ENCODE measurements around the gene ZNF132.

The ZNF132 gene

GRCh38 chr19:58460039-58460438 is 20.1 kb upstream of the ZNF132 start:
- CTCF ChIA-PET: no interaction called here

GRCh38 chr19:58456111-58456510 is 16.2 kb upstream of the ZNF132 start:
- H3K36me3 ChIP-seq (ENCODE audit: control insufficient read depth in 2 of 2, insufficient read depth in 1 of 2, low read length in 2 of 2): peaks cover 12 to 29% of the 10 kb centered on the region in 2 experiments
- CTCF ChIA-PET: interaction anchor here (1.1 kb wide), 1 partner anchor 63 kb away, joined by 4 read pairs; no protein-coding TSS in a partner anchor
- TF ChIP-seq ZNF707 (tag by site-specific recombination; IDR thresholded peaks at IDR 0.05) (no peak), SCRT1 (tag by site-specific recombination; IDR thresholded peaks at IDR 0.05; ENCODE audit: borderline replicate concordance) (no peak), ZNF391 (tag by site-specific recombination; IDR thresholded peaks at IDR 0.05; ENCODE audit: borderline replicate concordance, low read depth) (no peak), ZNF621 (tag by site-specific recombination; IDR thresholded peaks at IDR 0.05) (no peak)

More at GRCh38 chr19:58460039-58460438, 20.1 kb upstream of the ZNF132 start:
- Histone ChIP-seq H3K27ac (ENCODE audit: extremely low read depth, low read depth, low read length) (no peak overlapping the region), H3K4me1 (ENCODE audit: control insufficient read depth, insufficient read depth, low read length) (no peaks in the 10 kb centered on the region), H3K4me3 (ENCODE audit: low read depth, low read length) (no peak overlapping the region), H3K36me3 (ENCODE audit: control insufficient read depth in 2 of 2, insufficient read depth in 1 of 2, low read length in 2 of 2) (peaks cover 9 to 13% of the 10 kb centered on the region in 2 experiments), H3K9me3 (ENCODE audit: control insufficient read depth, insufficient read depth, low read depth, low read length) (no peaks in the 10 kb centered on the region)
- POLR2A ChIA-PET: interaction anchor here (0.6 to 2.2 kb wide), 2 partner anchors 26 to 51 kb away, joined by 4 to 12 read pairs; partner anchors contain the start of gene ZNF584
- TF ChIP-seq ZNF354C (tag by site-specific recombination; IDR thresholded peaks at IDR 0.05; ENCODE audit: borderline replicate concordance, low read depth): no peak
- TF ChIP-seq ZNF311 (tag by site-specific recombination; IDR thresholded peaks at IDR 0.05; ENCODE audit: borderline replicate concordance): no peak
- no peak for TF ChIP-seq ZNF184 (tag by site-specific recombination; IDR thresholded peaks at IDR 0.05)
- no peak for TF ChIP-seq ZIC2 (tag by site-specific recombination; IDR thresholded peaks at IDR 0.05)
- TF ChIP-seq ZNF157 (tag by site-specific recombination; IDR thresholded peaks at IDR 0.05): no peak
- no peak for TF ChIP-seq ZNF169 (tag by site-specific recombination; IDR thresholded peaks at IDR 0.05)
- TF ChIP-seq ZNF513 (tag by site-specific recombination; IDR thresholded peaks at IDR 0.05): no peak

GRCh38 chr19:58455306-58455705 is 15.4 kb upstream of the ZNF132 start:
- Histone ChIP-seq H3K27ac (ENCODE audit: extremely low read depth, low read depth, low read length) (no peak overlapping the region), H3K4me3 (ENCODE audit: low read depth, low read length) (no peak overlapping the region), H3K36me3 (ENCODE audit: control insufficient read depth in 2 of 2, insufficient read depth in 1 of 2, low read length in 2 of 2) (peaks cover 12 to 29% of the 10 kb centered on the region in 2 experiments), H3K4me1 (ENCODE audit: control insufficient read depth, insufficient read depth, low read length) (peaks cover 7% of the 10 kb centered on the region; the same call in 1 of the 2 replicates), H3K9me3 (ENCODE audit: control insufficient read depth, insufficient read depth, low read depth, low read length) (no peaks in the 10 kb centered on the region)
- ChIA-PET POLR2A (no interaction called here), CTCF (interaction anchor here (1.1 kb wide), 1 partner anchor 11 kb away, joined by 3 read pairs; no protein-coding TSS in a partner anchor)
- TF ChIP-seq ZNF140 (tag by site-specific recombination; IDR thresholded peaks at IDR 0.05) (no peak), ZNF394 (tag by site-specific recombination; IDR thresholded peaks at IDR 0.05; ENCODE audit: borderline replicate concordance) (no peak), MEIS1 (CRISPR knock-in tag; IDR thresholded peaks at IDR 0.05; ENCODE audit: borderline replicate concordance) (no peak), ZNF26 (tag by site-specific recombination; IDR thresholded peaks at IDR 0.05) (no peak), ZNF488 (tag by site-specific recombination; IDR thresholded peaks at IDR 0.05) (no peak), ZFP3 (tag by site-specific recombination; IDR thresholded peaks at IDR 0.05; ENCODE audit: low read depth) (no peak), ZNF184 (tag by site-specific recombination; IDR thresholded peaks at IDR 0.05) (no peak), ZFP37 (tag by site-specific recombination; IDR thresholded peaks at IDR 0.05) (no peak)

More at GRCh38 chr19:58456111-58456510, 16.2 kb upstream of the ZNF132 start:
- no peaks in the 10 kb centered on the region for H3K9me3 ChIP-seq (ENCODE audit: control insufficient read depth, insufficient read depth, low read depth, low read length)
- no peak overlapping the region for H3K27ac ChIP-seq (ENCODE audit: extremely low read depth, low read depth, low read length)
- no peaks in the 10 kb centered on the region for H3K4me1 ChIP-seq (ENCODE audit: control insufficient read depth, insufficient read depth, low read length)
- POLR2A ChIA-PET: no interaction called here
- H3K4me3 ChIP-seq (ENCODE audit: low read depth, low read length): no peak overlapping the region
